HG03280 (cell line): Measurements from ENCODE around the gene IL3RA.
"Not testable (repeated sequence)": the region's sequence is repeated elsewhere in the genome, so short reads cannot be mapped to it uniquely, and the experiment has no call there.

Experiments
- ATAC-seq: cut with Tn5 transposase; IDR thresholded peaks from one replicate; pipeline ENCODE4 v1.9.1; 2021; ENCODE audit warnings: mild to moderate bottlenecking, moderate library complexity; ENCODE audit not compliant: unreplicated experiment

The IL3RA gene

DNA sequence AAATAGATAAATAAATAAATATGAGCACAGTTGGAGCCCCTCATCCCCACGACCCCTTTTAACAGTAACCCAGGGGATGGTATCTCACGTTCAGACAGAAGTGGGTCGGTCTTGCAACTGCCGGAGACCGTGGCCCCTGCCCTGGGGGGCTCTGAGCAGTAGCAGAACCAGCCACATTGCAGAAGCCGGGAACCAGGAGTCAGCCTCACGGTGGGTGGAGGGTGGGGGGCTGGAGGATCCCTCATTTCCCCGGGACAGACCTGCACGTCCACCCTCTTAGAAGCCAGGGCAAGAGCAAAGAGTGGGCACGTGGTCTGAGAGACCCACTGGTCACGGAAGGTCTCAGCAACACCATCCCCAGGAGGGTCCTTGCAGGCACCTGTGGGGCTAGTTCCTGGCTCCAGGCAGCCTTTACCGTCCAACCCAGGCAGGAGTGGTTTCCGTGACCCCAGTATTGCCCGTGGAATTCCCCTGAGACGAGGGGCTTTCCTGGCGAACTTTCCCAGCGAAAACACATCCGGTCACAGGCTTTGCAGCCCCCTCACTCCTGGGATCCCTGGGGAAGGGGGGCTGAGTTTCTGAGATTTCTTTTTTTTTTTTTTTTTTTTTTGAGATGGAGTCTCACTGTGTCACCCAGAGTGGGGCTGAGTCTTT lies 8.8 kb upstream of the IL3RA start:
- no peak for ATAC-seq

DNA sequence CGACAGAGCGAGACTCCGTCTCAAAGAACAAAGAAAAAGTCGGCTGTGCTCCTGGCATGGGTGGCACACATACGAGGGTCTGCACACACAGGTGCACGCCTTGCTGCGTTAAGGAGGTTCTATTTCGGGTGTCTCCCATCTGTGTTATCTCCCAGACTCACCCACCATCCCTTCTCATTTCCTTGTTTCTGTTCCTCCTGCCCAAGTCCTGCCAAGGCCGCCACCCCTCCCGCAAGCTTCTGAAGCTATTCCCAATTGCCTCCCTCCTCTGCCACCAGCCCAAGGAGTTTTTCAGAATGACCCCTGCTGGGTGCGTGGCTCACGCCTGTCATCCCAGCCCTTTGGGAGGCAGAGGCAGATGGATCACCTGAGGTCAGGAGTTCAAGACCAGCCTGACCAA lies 6.0 kb upstream of the IL3RA start:
- ATAC-seq = no peak

DNA sequence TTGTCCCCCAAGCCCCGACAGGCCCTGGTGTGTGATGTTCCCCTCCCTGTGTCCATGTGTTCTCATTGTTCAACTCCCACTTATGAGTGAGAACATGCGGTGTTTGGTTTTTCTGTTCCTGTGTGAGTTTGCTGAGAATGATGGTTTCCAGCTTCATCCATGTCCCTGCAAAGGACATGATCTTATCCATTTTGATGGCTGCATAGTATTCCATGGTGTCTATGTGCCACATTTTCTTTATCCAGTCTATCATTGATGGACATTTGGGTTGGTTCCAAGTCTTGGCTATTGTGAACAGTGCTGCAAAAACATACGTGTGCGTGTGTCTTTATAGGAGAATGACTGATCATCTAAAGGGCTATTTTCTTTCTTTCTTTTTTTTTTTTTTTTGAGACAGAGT lies 4.2 kb upstream of the IL3RA start:
- not testable (repeated sequence) for ATAC-seq

- no peak for ATAC-seq
Observed at GRCh38 chrX:1334854-1335253, 1.7 kb upstream of the IL3RA start.

- no peak for ATAC-seq
Observed at GRCh38 chrX:1336948-1337779, 579 bp downstream of the IL3RA start.

DNA sequence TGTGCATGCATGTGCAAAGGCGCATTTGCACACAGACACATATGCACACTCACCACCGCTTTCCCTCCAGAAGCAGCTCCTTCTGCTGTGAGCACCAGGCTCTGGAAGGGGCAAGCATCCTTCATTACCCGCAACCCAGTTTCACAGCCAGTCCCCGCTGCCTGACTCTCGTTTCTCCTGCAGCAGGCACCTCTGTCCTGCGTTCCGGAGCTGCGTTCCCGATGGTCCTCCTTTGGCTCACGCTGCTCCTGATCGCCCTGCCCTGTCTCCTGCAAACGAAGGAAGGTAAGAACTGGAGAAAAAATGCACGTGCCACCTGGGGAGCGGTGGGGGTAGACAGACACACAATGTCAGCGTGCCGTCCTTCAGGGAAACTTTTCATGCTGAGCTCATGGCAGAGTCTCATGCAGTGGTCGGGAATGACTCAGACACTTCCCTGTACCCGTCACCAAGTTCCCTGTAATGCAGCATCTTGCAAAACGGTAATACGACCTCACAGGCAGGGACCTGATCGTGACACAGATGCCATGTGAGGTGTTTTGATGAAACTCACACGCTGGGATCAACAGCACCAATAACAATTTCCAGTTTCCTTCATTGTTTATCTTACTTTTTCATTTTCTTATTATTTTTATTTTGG lies 5.1 kb downstream of the IL3RA start:
- ATAC-seq = no peak

DNA sequence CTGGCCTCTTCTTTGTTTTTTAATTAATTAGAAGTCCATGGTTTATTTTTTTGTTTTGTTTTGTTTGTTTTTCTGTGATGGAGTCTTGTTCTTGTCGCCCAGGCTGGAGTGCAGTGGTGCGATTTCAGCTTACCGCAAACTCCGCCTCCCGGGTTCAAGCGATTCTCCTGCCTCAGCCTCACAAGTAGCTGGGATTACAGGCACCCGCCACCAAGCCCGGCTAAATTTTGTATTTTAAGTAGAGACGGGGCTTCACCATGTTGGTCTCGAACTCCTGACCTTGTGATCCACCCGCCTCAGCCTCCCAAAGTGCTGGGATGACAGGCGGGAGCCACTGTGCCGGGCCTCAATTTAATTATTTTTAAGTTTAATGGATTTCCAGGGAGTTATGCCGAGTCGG lies 13.0 kb downstream of the IL3RA start:
- ATAC-seq = not testable (repeated sequence)

- no peak for ATAC-seq
Observed at GRCh38 chrX:1351981-1352714, 15.6 kb downstream of the IL3RA start.

- ATAC-seq = no peak
Observed at GRCh38 chrX:1354036-1355019, 17.7 kb downstream of the IL3RA start.

DNA sequence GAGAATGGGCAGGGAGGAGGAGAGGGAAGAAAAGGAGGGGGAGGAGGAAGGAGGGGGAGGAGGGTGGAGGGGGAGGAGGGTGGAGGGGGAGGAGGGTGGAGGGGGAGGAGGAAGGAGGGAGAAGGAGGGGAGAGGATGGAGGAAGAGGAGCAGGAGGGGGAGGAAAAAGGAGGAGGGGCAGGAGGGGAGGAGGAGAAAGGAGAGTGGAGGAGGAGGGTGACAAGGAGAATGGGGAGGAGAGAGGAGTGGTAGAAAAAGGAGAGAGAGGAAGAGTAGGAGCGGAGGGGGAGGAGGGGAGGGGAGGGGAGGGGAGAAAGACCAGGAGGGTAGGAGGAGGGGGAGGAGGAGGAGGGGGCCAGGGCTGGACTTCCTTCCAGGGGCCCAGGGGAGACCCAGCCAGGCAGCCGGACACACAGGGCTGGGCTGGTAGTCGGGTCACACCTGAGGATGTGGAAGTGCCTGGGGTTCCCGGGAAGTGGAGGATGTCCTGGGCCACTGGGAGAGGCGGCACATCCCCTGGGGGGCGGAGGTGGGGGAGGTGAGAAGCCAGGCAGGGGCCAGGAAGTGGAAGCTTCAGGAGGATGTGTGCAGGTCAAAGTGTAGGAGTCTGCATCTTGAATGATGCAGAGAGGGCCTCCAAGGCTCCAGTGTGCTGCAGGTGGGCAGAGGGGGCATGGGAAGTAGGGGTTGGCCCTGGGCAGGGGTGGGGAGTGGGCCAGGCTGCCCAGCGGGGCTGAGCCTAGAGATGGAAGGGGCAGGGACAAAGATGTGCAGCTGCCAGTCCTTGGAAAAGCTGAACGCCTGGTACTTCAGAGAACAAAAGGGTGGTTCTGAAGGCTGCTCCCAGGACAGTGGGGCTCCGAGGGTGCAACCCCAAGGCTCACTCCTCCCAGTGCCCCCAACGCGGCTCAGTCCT lies 18.8 kb downstream of the IL3RA start:
- no peak for ATAC-seq

DNA sequence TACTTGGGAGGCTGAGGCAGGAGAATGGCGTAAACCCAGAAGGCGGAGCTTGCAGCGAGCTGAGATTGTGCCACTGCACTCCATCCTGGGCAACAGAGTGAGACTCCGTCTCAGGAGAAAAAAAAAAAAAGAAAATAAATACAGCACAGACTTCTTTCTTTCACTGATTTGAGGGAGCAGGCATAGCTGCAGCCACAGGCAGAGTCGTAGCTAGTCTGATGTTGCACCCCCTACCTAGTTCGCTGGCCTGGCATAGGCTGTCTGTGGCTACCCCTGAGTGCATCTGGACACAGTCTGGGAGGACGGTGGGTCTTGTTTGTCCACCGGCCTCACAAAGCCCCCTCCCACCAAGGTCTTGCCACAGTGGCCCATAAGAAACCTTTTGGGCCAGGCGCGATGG lies 21.4 kb downstream of the IL3RA start:
- no peak for ATAC-seq

- ATAC-seq = no peak
Observed at GRCh38 chrX:1358793-1359476, 22.4 kb downstream of the IL3RA start.

- no peak for ATAC-seq
Observed at GRCh38 chrX:1359477-1359873, 22.9 kb downstream of the IL3RA start.

DNA sequence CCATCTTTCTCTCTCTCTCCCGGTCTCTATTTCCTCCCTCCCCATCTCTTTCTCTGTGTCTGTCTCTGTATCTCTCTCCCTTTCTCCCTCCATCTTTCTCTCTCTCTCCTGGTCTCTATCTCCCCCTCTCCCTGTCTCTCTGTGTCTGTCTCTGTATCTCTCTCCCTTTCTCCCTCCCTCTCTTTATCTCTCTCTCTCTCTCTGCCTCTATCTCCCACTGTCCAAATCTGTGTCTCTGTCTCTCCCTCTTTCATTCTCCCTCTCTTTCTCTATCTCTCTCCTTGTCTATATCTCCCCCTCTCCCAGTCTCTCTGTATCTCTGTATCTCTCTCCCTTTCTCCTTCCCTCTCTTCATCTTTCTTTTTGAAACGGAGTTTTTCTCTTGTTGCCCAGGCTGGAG lies 23.6 kb downstream of the IL3RA start:
- ATAC-seq = no peak

DNA sequence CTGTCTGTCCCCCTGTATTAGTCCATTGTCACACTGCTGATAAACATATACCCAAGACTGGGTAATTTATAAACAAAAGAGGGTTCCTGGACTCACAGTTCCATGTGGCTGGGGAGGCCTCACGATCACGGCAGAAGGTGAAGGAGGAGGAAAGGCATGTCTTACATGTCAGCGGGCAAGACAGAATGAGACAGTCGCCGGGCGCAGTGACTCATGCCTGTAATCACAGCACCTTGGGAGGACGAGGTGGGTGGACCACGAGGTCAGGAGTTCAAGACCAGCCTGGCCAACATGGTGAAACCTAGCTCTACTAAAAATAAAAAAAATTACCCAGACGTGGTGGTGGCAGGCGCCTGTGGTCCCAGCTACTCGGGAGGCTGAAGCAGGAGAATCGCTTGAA lies 24.7 kb downstream of the IL3RA start:
- ATAC-seq = no peak

- ATAC-seq = no peak
Observed at GRCh38 chrX:1361910-1362309, 25.3 kb downstream of the IL3RA start.

GRCh38 chrX:1366363-1366762 lies 29.8 kb downstream of the IL3RA start:
- not testable (repeated sequence) for ATAC-seq

DNA sequence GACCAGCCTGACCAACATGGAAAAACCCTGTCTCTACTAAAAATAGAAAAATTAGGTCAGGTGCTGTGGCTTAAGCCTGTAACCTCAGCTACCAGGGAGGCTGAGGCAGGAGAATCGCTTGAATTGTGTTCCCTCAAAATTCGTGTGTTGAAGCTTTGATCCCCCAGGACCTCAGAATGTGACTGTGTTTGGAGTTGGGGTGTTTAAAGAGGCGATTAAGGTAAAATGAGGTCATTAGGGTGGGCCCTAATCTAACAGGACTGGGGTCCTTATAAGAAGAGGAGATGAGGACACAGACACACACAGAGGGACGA lies 31.8 kb downstream of the IL3RA start:
- no peak for ATAC-seq

DNA sequence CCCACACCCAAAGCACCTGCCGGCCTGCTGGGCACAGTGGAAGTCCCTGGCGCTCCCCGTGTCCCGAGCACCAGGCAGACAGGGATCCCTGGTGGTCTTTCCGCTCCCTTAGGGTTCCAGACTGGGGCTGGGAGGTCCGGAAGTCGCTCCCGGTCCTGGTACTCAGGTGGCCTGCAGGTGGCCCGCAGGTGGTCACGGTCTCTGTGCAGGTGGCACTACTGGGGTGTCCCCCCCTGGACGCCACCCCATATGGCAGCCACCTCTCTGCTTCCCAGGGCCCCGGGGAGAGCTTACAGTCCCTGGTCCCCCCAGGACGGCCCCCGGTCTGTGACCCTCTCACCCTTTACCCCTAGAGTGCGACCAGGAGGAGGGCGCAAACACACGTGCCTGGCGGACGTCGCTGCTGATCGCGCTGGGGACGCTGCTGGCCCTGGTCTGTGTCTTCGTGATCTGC lies 41.7 kb downstream of the IL3RA start:
- ATAC-seq = no peak
